GM19468 (cell line): Measurements from ENCODE around the gene NFKB1.

ENCODE experiments used
- ATAC-seq: cut with Tn5 transposase; IDR thresholded peaks from one replicate; pipeline ENCODE4 v1.9.1; 2021; ENCODE audit warnings: mild to moderate bottlenecking, moderate library complexity, moderate number of reproducible peaks; ENCODE audit not compliant: unreplicated experiment; ENCODE audit errors: extremely low read depth

NFKB1 gene

GRCh38 chr4:102527695-102528283 lies 26.6 kb downstream of the NFKB1 start:
- ATAC-seq, result no peak

GRCh38 chr4:102529977-102530376 lies 28.8 kb downstream of the NFKB1 start:
- no peak for ATAC-seq

- ATAC-seq, result no peak
Measured at GRCh38 chr4:102530986-102531385, 29.8 kb downstream of the NFKB1 start.

GRCh38 chr4:102531462-102531861 lies 30.3 kb downstream of the NFKB1 start:
- no peak for ATAC-seq

GRCh38 chr4:102533348-102533747 lies 32.2 kb downstream of the NFKB1 start:
- ATAC-seq, result no peak

GRCh38 chr4:102533904-102534303 lies 32.7 kb downstream of the NFKB1 start:
- ATAC-seq, result no peak

- no peak for ATAC-seq
Measured at GRCh38 chr4:102534845-102535244, 33.7 kb downstream of the NFKB1 start.

- ATAC-seq, result no peak
Measured at GRCh38 chr4:102535398-102536082, 34.4 kb downstream of the NFKB1 start.

GRCh38 chr4:102536768-102537167 lies 35.6 kb downstream of the NFKB1 start:
- ATAC-seq, result no peak

GRCh38 chr4:102537269-102537668 lies 36.1 kb downstream of the NFKB1 start:
- ATAC-seq, result no peak

GRCh38 chr4:102541697-102542096 lies 40.5 kb downstream of the NFKB1 start:
- ATAC-seq, result no peak

- peak; percentile 86 for ATAC-seq
Measured at GRCh38 chr4:102543030-102543928, 42.1 kb downstream of the NFKB1 start.

GRCh38 chr4:102546635-102547034 lies 45.5 kb downstream of the NFKB1 start:
- no peak for ATAC-seq

- ATAC-seq, result no peak
Measured at GRCh38 chr4:102547973-102548372, 46.8 kb downstream of the NFKB1 start.

GRCh38 chr4:102551958-102552565 lies 50.9 kb downstream of the NFKB1 start:
- ATAC-seq, result no peak

GRCh38 chr4:102552781-102553180 lies 51.6 kb downstream of the NFKB1 start:
- ATAC-seq, result no peak

GRCh38 chr4:102553982-102554381 lies 52.8 kb downstream of the NFKB1 start:
- ATAC-seq, result no peak

GRCh38 chr4:102554482-102554881 lies 53.3 kb downstream of the NFKB1 start:
- ATAC-seq, result no peak

GRCh38 chr4:102554992-102555391 lies 53.8 kb downstream of the NFKB1 start:
- no peak for ATAC-seq

GRCh38 chr4:102557636-102558035 lies 56.5 kb downstream of the NFKB1 start:
- ATAC-seq, result no peak

- ATAC-seq, result no peak
Measured at GRCh38 chr4:102560115-102560514, 59.0 kb downstream of the NFKB1 start.
